GM12878 (cell line): ENCODE data around the gene NDUFC1. TPM values are rescaled to one million over a fixed set of nuclear protein-coding genes. Genes with fewer than 3 reads are reported as not detected.

Source experiments
- BCL3 ChIP-seq: IDR thresholded peaks from 2 replicates; pipeline ENCODE4 v1.6.1; 2011; ENCODE audit warnings: borderline replicate concordance, low read depth, mild to moderate bottlenecking, moderate library complexity, low read length; ENCODE audit not compliant: insufficient read depth, poor library complexity, severe bottlenecking
- LARP7 ChIP-seq: fragments of 450-650 bp; IDR thresholded peaks from 2 replicates; pipeline ENCODE4 v1.6.1; 2017; ENCODE audit warnings: mild to moderate bottlenecking
- NR2C2 ChIP-seq: IDR thresholded peaks from 2 replicates; pipeline ENCODE4 v1.6.1; 2011; ENCODE audit warnings: borderline replicate concordance, low read depth; ENCODE audit not compliant: control insufficient read depth, insufficient read length
- NR2F1 ChIP-seq: fragments of 450-650 bp; conservative IDR thresholded peaks from 2 replicates; pipeline ENCODE4 v1.6.1; 2017; ENCODE audit warnings: mild to moderate bottlenecking
- RUNX3 ChIP-seq: IDR thresholded peaks from 2 replicates; pipeline ENCODE4 v1.6.1; 2012; ENCODE audit warnings: low read length, inconsistent platforms
- STAT1 ChIP-seq: fragments of 450-650 bp; conservative IDR thresholded peaks from 2 replicates; pipeline ENCODE4 v1.6.1; 2014; ENCODE audit warnings: antibody characterized with exemption, mild to moderate bottlenecking
- ZBTB4 ChIP-seq: fragments of 450-650 bp; formaldehyde crosslinking; IDR thresholded peaks from 2 replicates; pipeline ENCODE4 v1.4.0; 2022; ENCODE audit warnings: mild to moderate bottlenecking, moderate library complexity
- polyA plus RNA-seq, 11 experiments: library from polyadenylated mRNA; depleted of rRNA in 4 of 11; unstranded in 6 of 11; stranded (reverse) in 5 of 11; fragments of >200 nt; fragmentation: Nextera tagmentation in 4 of 11; fragmentation: Illumina TruSeq in 1 of 11; extraction: Ambion mirVana in 4 of 11; extraction: Trizol in 1 of 11; gene quantifications; 1 replicate in 1 of 11; 2 replicates in 10 of 11; pipeline versions ENCODE4 v1.2.1 to v1.2.3, GENCODE V29; 2011 to 2016; ENCODE audit warnings: inconsistent platforms in 2 of 11, missing spikeins in 2 of 11, low read depth in 1 of 11
- total RNA-seq, 4 experiments: library from RNA; depleted of rRNA in 3 of 4; stranded (reverse); fragments of >200 nt in 3 of 4; fragmentation: Illumina TruSeq in 1 of 4; extraction: Trizol in 1 of 4; gene quantifications; 2 replicates each; pipeline versions ENCODE4 v1.2.1 to v1.2.3, GENCODE V29; 2013 to 2021

NDUFC1 gene
- total and polyA plus RNA-seq, 10 of the 15 experiments (the other 5 are each of a cell fraction or from before 2014, with no cell fraction given) = 25.5 to 242 (median 68.9) TPM

DNA sequence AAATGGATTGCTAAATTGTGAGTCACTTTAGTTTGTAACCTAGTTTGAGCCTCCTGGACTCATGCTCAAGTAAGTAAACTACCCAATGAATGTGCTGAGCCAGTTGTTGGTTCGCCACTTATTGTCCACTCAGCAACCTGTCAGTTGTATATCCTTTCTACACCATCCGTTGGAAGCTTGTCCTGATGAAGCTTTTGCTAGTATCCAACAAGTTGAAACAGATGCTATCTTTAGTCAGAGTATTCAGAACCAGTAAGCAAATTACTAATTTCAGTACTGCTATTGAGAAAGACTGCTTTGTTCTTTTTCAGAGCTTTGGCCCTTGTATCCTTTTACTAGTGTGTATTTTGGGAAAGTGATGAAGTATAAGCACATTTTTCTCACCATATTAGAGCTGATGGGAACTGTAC, 5.3 kb downstream of the NDUFC1 start (continued):
- TF ChIP-seq ZBTB4 (CRISPR knock-in tag) = no peak
- TF ChIP-seq STAT1 = no peak
- no peak for TF ChIP-seq NR2C2
- TF ChIP-seq NR2F1 = no peak
- TF ChIP-seq RUNX3 = peak; percentile 22
- TF ChIP-seq LARP7 = no peak
- TF ChIP-seq BCL3 = peak; percentile 16
- TF ChIP-seq, all 136 proteins: peak for 17
